Right lobe of liver (tissue), 4 donors: ENCODE results near the gene POLR2E.

Source experiments
- CTCF ChIP-seq, 4 donors: fragments of 200-600 bp in 3 of 4; fragments of 450-650 bp in 1 of 4; IDR thresholded peaks; one replicate each; pipeline versions ENCODE4 v1.5.1 to v1.8.0; 2016 to 2022; ENCODE audit warnings: antibody characterized with exemption in 4 of 4, mild to moderate bottlenecking in 2 of 4
- POLR2A ChIP-seq: fragments of 450-650 bp; IDR thresholded peaks from one replicate; pipeline ENCODE4 v1.6.1; 2017; ENCODE audit warnings: antibody characterized with exemption, mild to moderate bottlenecking
- donor health status: DM: no; HTN: no; CAD: no.
- donor health status: DM: no; HTN: no; CAD: no.
- donor health status: DM: no; HTN: yes; CAD: no.

- no peak for TF ChIP-seq CTCF (IDR thresholded peaks at IDR 0.05)
- no peak for TF ChIP-seq POLR2A
These were observed 32.7 kb downstream of the POLR2E start for GRCh38 chr19:1062387-1063029.
